ENCODE data around the gene CHST8. TPM values are rescaled to one million over a fixed set of nuclear protein-coding genes. Genes with fewer than 3 reads are reported as not detected.

Gene CHST8
- total RNA-seq, 2 donors from 2014 or later = 1.6 to 3.8 TPM

GRCh38 chr19:33798681-33799111 is 176.9 kb downstream of the CHST8 start:
- no peaks in the 10 kb centered on the region for H3K9me3 Mint-ChIP-seq
- Histone ChIP-seq H3K27ac (ENCODE audit: low read depth, low read length) (no peak overlapping the region), H3K9ac (ENCODE audit: extremely low read depth, low read length, poor library complexity, severe bottlenecking) (peak overlapping the region; percentile 54), H3K4me3 (ENCODE audit: low read length) (peak overlapping the region; percentile 87), H3K9me3 (ENCODE audit: control insufficient read depth, low read length) (no peaks in the 10 kb centered on the region), H3K4me1 (ENCODE audit: control insufficient read depth, insufficient read depth, low read length) (peaks cover 24% of the 10 kb centered on the region), H3K36me3 (ENCODE audit: control insufficient read depth, insufficient read depth, low read length) (peaks cover 45% of the 10 kb centered on the region), H3K27me3 (ENCODE audit: control insufficient read depth, insufficient read depth, low read length, poor library complexity, severe bottlenecking) (no peaks in the 10 kb centered on the region)
- H3K4me1 Mint-ChIP-seq = peaks cover 30% of the 10 kb centered on the region
- no peak for DNase-seq
- 7 to 8% methylated on average over 9 to 12 of the region's 12 CpGs for WGBS, 2 experiments (ENCODE audit: insufficient coverage in 1 of 2, insufficient read length in 1 of 2)
- H3K27me3 Mint-ChIP-seq (ENCODE audit: insufficient read depth) = no peaks in the 10 kb centered on the region
- peak overlapping the region; percentile 94 for H3K27ac Mint-ChIP-seq
- H3K4me3 Mint-ChIP-seq = peak overlapping the region; percentile 84
- H3K36me3 Mint-ChIP-seq (ENCODE audit: low read depth) = peaks cover 35% of the 10 kb centered on the region
- no peak for TF ChIP-seq CTCF (conservative IDR thresholded peaks at IDR 0.05)

GRCh38 chr19:33799476-33799875 is 177.7 kb downstream of the CHST8 start:
- Histone ChIP-seq H3K9ac (ENCODE audit: extremely low read depth, low read length, poor library complexity, severe bottlenecking) (no peak overlapping the region), H3K9me3 (ENCODE audit: control insufficient read depth, low read length) (no peaks in the 10 kb centered on the region), H3K4me3 (ENCODE audit: low read length) (peak overlapping the region; percentile 87), H3K4me1 (ENCODE audit: control insufficient read depth, insufficient read depth, low read length) (peaks cover 24% of the 10 kb centered on the region), H3K27ac (ENCODE audit: low read depth, low read length) (no peak overlapping the region), H3K27me3 (ENCODE audit: control insufficient read depth, insufficient read depth, low read length, poor library complexity, severe bottlenecking) (no peaks in the 10 kb centered on the region), H3K36me3 (ENCODE audit: control insufficient read depth, insufficient read depth, low read length) (peaks cover 53% of the 10 kb centered on the region)
- peaks cover 30% of the 10 kb centered on the region for H3K4me1 Mint-ChIP-seq
- H3K27me3 Mint-ChIP-seq (ENCODE audit: insufficient read depth) = no peaks in the 10 kb centered on the region
- DNase-seq = no peak
- H3K4me3 Mint-ChIP-seq = peak overlapping the region; percentile 84
- TF ChIP-seq CTCF (conservative IDR thresholded peaks at IDR 0.05) = no peak
- WGBS, 2 experiments (ENCODE audit: insufficient coverage in 1 of 2, insufficient read length in 1 of 2) = 56 to 79% methylated on average over 4 to 5 of the region's 5 CpGs
- H3K36me3 Mint-ChIP-seq (ENCODE audit: low read depth) = peaks cover 42% of the 10 kb centered on the region
- no peaks in the 10 kb centered on the region for H3K9me3 Mint-ChIP-seq
- no peak overlapping the region for H3K27ac Mint-ChIP-seq

GRCh38 chr19:33800012-33800680 is 178.4 kb downstream of the CHST8 start:
- H3K27ac ChIP-seq (ENCODE audit: low read depth, low read length) = no peak overlapping the region
- no peaks in the 10 kb centered on the region for H3K9me3 ChIP-seq (ENCODE audit: control insufficient read depth, low read length)
- H3K36me3 Mint-ChIP-seq (ENCODE audit: low read depth) = peaks cover 49% of the 10 kb centered on the region

More at GRCh38 chr19:33800012-33800680, 178.4 kb downstream of the CHST8 start:
- peaks cover 24% of the 10 kb centered on the region for H3K4me1 ChIP-seq (ENCODE audit: control insufficient read depth, insufficient read depth, low read length)
- no peaks in the 10 kb centered on the region for H3K27me3 Mint-ChIP-seq (ENCODE audit: insufficient read depth)
- no peaks in the 10 kb centered on the region for H3K9me3 Mint-ChIP-seq
- no peak overlapping the region for H3K9ac ChIP-seq (ENCODE audit: extremely low read depth, low read length, poor library complexity, severe bottlenecking)
- H3K4me1 Mint-ChIP-seq = peaks cover 30% of the 10 kb centered on the region
- H3K36me3 ChIP-seq (ENCODE audit: control insufficient read depth, insufficient read depth, low read length) = peaks cover 58% of the 10 kb centered on the region
- 92 to 93% methylated on average over 5 to 16 of the region's 16 CpGs for WGBS, 2 experiments (ENCODE audit: insufficient coverage in 1 of 2, insufficient read length in 1 of 2)
- DNase-seq = no peak
- peak overlapping the region; percentile 87 for H3K4me3 ChIP-seq (ENCODE audit: low read length)
- TF ChIP-seq CTCF (conservative IDR thresholded peaks at IDR 0.05) = no peak
- no peak overlapping the region for H3K27ac Mint-ChIP-seq
- H3K4me3 Mint-ChIP-seq = peak overlapping the region; percentile 84
- no peaks in the 10 kb centered on the region for H3K27me3 ChIP-seq (ENCODE audit: control insufficient read depth, insufficient read depth, low read length, poor library complexity, severe bottlenecking)

All from endodermal cell (in vitro differentiated cells).